ENCODE measurements around the gene ZBTB40. TPM values are rescaled to one million over a fixed set of nuclear protein-coding genes. Genes with fewer than 3 reads are reported as not detected.

ZBTB40 gene
- total RNA-seq, 4 donors from 2014 or later, result 13.2 to 19.9 (median 17.8) TPM

- ATAC-seq (ENCODE audit: low FRiP score) (peak; percentile 30), DNase-seq (ENCODE audit: low spot score) (peak; percentile 51)
- TF ChIP-seq CTCF (IDR thresholded peaks at IDR 0.05), result peak in 1 of 3 donors; percentile 59
Measured at GRCh38 chr1:22416555-22417454, 34.8 kb upstream of the ZBTB40 start.

- DNase-seq (ENCODE audit: low spot score) (no peak), ATAC-seq (ENCODE audit: low FRiP score) (no peak)
- TF ChIP-seq CTCF (IDR thresholded peaks at IDR 0.05), result no peak
Measured at GRCh38 chr1:22417466-22417865, 34.2 kb upstream of the ZBTB40 start.

GRCh38 chr1:22418312-22418711, 33.3 kb upstream of the ZBTB40 start:
- no peak for ATAC-seq (ENCODE audit: low FRiP score)
- no peak for DNase-seq (ENCODE audit: low spot score)
- TF ChIP-seq CTCF (IDR thresholded peaks at IDR 0.05), result no peak

GRCh38 chr1:22418933-22419382, 32.7 kb upstream of the ZBTB40 start:
- no peak for DNase-seq (ENCODE audit: low spot score)
- no peak for TF ChIP-seq CTCF (IDR thresholded peaks at IDR 0.05)
- ATAC-seq (ENCODE audit: low FRiP score), result no peak

GRCh38 chr1:22420455-22421053, 31.1 kb upstream of the ZBTB40 start:
- peak; percentile 72 for DNase-seq (ENCODE audit: low spot score)
- ATAC-seq (ENCODE audit: low FRiP score), result peak; percentile 62
- TF ChIP-seq CTCF (IDR thresholded peaks at IDR 0.05), result peak in 1 of 3 donors; percentile 35

- DNase-seq (ENCODE audit: low spot score) (no peak), ATAC-seq (ENCODE audit: low FRiP score) (no peak)
- no peak for TF ChIP-seq CTCF (IDR thresholded peaks at IDR 0.05)
Measured at GRCh38 chr1:22426781-22427180, 24.9 kb upstream of the ZBTB40 start.

Measured in omental fat pad (tissue), 4 donors.